GM21619 (cell line): ENCODE results near the gene MSMO1.

Experiments used
- ATAC-seq: cut with Tn5 transposase; IDR thresholded peaks from one replicate; pipeline ENCODE4 v1.9.1; 2021; ENCODE audit not compliant: unreplicated experiment

MSMO1 gene

DNA sequence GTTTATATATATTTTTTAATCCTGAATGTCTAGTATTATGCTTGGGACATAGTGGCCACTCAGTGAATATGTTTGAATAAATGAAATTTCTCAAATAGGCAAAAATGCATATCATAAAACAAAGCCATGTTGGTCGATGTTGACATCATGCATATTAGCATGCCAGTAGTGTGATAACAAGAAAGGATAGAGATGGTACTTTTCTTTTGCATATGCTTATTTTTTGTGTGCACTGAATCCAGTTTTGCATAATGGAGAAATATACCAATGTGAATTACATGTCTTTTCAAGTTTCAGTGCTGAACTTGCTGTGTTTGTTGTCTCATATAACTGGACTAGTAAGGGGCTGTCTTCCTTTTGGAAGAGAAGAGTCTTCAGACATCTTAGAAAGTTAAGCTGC lies 58.9 kb downstream of the MSMO1 start:
- no peak for ATAC-seq

DNA sequence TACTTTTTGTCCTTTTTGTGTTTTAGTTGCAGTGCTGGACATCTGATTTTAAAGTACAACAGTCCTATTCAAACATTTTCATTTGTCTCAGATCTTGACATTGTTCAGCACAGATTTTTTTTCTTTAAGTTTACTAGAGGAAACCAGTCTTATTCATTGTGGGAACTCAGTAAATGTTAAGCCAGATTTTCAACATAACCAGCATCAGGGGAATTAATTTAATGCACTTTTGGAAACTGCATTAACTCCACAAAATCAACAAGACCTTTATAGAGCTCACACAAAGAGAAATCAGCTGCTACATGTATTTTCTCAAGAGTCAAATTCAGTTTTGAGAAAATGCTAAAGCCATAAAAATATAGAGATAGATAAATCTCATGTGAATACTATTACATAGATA lies 61.3 kb downstream of the MSMO1 start:
- ATAC-seq = no peak
